ENCODE results near the gene SEMA3B. TPM values are rescaled to one million over a fixed set of nuclear protein-coding genes. Genes with fewer than 3 reads are reported as not detected.
A peak's percentile ranks its signal among the peaks of the same experiment; 100 is the strongest.

The SEMA3B gene
- total and polyA plus RNA-seq, 9 of the 15 experiments (the other 6 are each of a cell fraction or from before 2014, with no cell fraction given) = 0.03 to 1.8 (median 0.55) TPM; not detected in 1

DNA sequence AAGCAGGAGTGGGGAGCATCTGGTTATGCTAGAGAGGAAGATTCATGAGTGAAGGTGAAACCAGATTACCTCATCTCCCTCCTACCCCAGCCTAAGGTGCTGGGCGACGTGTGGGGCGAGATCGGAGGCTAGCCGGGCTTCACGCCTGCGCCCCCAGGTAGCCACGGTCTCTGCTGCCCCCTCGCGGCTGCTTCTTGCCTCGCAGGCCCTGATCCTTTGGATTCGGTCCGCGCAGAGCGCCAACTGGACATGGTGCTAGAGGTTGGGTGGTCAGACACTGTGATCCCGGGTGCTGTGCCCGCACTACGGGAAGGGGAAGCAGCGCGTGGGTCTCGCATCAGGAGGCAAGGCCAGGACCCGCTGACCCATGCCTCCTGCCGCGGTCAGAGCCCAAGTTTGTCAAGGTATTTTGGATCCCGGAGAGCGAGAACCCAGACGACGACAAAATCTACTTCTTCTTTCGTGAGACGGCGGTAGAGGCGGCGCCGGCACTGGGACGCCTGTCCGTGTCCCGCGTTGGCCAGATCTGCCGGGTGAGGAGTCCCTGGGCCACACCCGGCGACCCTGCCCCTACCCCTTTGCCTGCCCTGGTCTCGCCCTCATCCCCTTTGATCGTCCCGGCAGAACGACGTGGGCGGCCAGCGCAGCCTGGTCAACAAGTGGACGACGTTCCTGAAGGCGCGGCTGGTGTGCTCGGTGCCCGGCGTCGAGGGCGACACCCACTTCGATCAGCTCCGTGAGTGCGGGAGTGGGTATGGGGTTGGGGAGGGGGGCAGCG, 4.2 kb downstream of the SEMA3B start (continued):
- TF ChIP-seq ELK1 (CRISPR knock-in tag; IDR thresholded peaks at IDR 0.05) = no peak
- TF ChIP-seq CC2D1A (IDR thresholded peaks at IDR 0.05) = peak; percentile 68
- TF ChIP-seq RCOR1 (IDR thresholded peaks at IDR 0.05; ENCODE audit: borderline replicate concordance in 1 of 2, low read depth in 2 of 2, low read length in 2 of 2) = 0 out of 4 replicates have a peak, but pooled peaks of 1 of the 2 experiments have one; percentile 12
- TF ChIP-seq TAL1 (IDR thresholded peaks at IDR 0.05) = no peak
- TF ChIP-seq NBN (IDR thresholded peaks at IDR 0.05; ENCODE audit: low read depth) = no peak
- no peak for TF ChIP-seq CEBPG (CRISPR knock-in tag; IDR thresholded peaks at IDR 0.05)
- no peak for TF ChIP-seq CEBPG (tag; conservative IDR thresholded peaks at IDR 0.05 in 1 of 2, IDR thresholded peaks at IDR 0.05 in 1 of 2)
- TF ChIP-seq ZNF696 (CRISPR knock-in tag; conservative IDR thresholded peaks at IDR 0.05) = no peak
- TF ChIP-seq, protein P1, sequence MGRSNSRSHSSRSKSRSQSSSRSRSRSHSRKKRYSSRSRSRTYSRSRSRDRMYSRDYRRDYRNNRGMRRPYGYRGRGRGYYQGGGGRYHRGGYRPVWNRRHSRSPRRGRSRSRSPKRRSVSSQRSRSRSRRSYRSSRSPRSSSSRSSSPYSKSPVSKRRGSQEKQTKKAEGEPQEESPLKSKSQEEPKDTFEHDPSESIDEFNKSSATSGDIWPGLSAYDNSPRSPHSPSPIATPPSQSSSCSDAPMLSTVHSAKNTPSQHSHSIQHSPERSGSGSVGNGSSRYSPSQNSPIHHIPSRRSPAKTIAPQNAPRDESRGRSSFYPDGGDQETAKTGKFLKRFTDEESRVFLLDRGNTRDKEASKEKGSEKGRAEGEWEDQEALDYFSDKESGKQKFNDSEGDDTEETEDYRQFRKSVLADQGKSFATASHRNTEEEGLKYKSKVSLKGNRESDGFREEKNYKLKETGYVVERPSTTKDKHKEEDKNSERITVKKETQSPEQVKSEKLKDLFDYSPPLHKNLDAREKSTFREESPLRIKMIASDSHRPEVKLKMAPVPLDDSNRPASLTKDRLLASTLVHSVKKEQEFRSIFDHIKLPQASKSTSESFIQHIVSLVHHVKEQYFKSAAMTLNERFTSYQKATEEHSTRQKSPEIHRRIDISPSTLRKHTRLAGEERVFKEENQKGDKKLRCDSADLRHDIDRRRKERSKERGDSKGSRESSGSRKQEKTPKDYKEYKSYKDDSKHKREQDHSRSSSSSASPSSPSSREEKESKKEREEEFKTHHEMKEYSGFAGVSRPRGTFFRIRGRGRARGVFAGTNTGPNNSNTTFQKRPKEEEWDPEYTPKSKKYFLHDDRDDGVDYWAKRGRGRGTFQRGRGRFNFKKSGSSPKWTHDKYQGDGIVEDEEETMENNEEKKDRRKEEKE (IDR thresholded peaks at IDR 0.05; ENCODE audit: borderline replicate concordance in 1 of 2, control insufficient read depth in 1 of 2, low read depth in 2 of 2, low read length in 1 of 2) = no peak
- no peak for TF ChIP-seq SIN3B (IDR thresholded peaks at IDR 0.05; ENCODE audit: low read depth)
- TF ChIP-seq ARID4B (CRISPR knock-in tag; IDR thresholded peaks at IDR 0.05) = no peak
- no peak for TF ChIP-seq TEAD1 (CRISPR knock-in tag; IDR thresholded peaks at IDR 0.05)
- no peak for TF ChIP-seq LEF1 (IDR thresholded peaks at IDR 0.05)
- TF ChIP-seq SMAD2 (IDR thresholded peaks at IDR 0.05; ENCODE audit: low read depth, low read length) = no peak
- no peak for TF ChIP-seq STAT5A (IDR thresholded peaks at IDR 0.05; ENCODE audit: borderline replicate concordance, low read length)
- no peak for TF ChIP-seq ZNF778 (CRISPR knock-in tag; IDR thresholded peaks at IDR 0.05)
- TF ChIP-seq ZNF79 (CRISPR knock-in tag; IDR thresholded peaks at IDR 0.05; ENCODE audit: low read depth) = no peak
- TF ChIP-seq, protein P2, sequence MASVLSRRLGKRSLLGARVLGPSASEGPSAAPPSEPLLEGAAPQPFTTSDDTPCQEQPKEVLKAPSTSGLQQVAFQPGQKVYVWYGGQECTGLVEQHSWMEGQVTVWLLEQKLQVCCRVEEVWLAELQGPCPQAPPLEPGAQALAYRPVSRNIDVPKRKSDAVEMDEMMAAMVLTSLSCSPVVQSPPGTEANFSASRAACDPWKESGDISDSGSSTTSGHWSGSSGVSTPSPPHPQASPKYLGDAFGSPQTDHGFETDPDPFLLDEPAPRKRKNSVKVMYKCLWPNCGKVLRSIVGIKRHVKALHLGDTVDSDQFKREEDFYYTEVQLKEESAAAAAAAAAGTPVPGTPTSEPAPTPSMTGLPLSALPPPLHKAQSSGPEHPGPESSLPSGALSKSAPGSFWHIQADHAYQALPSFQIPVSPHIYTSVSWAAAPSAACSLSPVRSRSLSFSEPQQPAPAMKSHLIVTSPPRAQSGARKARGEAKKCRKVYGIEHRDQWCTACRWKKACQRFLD (CRISPR knock-in tag; IDR thresholded peaks at IDR 0.05) = no peak
